ENCODE data around the gene RAD51B.

Gene RAD51B

GRCh38 chr14:68704736-68705720 lies 885.4 kb downstream of the RAD51B start:
- DNase-seq: no peak

- peak; percentile 37 for DNase-seq
Observed at GRCh38 chr14:68705741-68706283, 886.2 kb downstream of the RAD51B start.

GRCh38 chr14:68707482-68707881 lies 887.9 kb downstream of the RAD51B start:
- no peak for DNase-seq

GRCh38 chr14:68708343-68708742 lies 888.8 kb downstream of the RAD51B start:
- no peak for DNase-seq

GRCh38 chr14:68709007-68709406 lies 889.4 kb downstream of the RAD51B start:
- DNase-seq: no peak

- DNase-seq: no peak
Observed at GRCh38 chr14:68710776-68711175, 891.2 kb downstream of the RAD51B start.

GRCh38 chr14:68711561-68712309 lies 892.2 kb downstream of the RAD51B start:
- DNase-seq: peak; percentile 45

GRCh38 chr14:68712703-68713370 lies 893.3 kb downstream of the RAD51B start:
- no peak for DNase-seq

- no peak for DNase-seq
Observed at GRCh38 chr14:68713782-68714181, 894.2 kb downstream of the RAD51B start.

- DNase-seq: peak; percentile 15
Observed at GRCh38 chr14:68714991-68715924, 895.7 kb downstream of the RAD51B start.

GRCh38 chr14:68716698-68717097 lies 897.1 kb downstream of the RAD51B start:
- DNase-seq: peak; percentile 61

GRCh38 chr14:68718023-68718990 lies 898.7 kb downstream of the RAD51B start:
- DNase-seq: peak; percentile 55

- DNase-seq: no peak
Observed at GRCh38 chr14:68719634-68720384, 900.2 kb downstream of the RAD51B start.

GRCh38 chr14:68722186-68722585 lies 902.6 kb downstream of the RAD51B start:
- no peak for DNase-seq

GRCh38 chr14:68722968-68723566 lies 903.5 kb downstream of the RAD51B start:
- DNase-seq: no peak

- DNase-seq: no peak
Observed at GRCh38 chr14:68723808-68724268, 904.3 kb downstream of the RAD51B start.

GRCh38 chr14:68724914-68725313 lies 905.3 kb downstream of the RAD51B start:
- no peak for DNase-seq

- no peak for DNase-seq
Observed at GRCh38 chr14:68726093-68726695, 906.6 kb downstream of the RAD51B start.

Data from DMS53 (cell line).